ENCODE results near the gene FN1.

The FN1 gene

DNA sequence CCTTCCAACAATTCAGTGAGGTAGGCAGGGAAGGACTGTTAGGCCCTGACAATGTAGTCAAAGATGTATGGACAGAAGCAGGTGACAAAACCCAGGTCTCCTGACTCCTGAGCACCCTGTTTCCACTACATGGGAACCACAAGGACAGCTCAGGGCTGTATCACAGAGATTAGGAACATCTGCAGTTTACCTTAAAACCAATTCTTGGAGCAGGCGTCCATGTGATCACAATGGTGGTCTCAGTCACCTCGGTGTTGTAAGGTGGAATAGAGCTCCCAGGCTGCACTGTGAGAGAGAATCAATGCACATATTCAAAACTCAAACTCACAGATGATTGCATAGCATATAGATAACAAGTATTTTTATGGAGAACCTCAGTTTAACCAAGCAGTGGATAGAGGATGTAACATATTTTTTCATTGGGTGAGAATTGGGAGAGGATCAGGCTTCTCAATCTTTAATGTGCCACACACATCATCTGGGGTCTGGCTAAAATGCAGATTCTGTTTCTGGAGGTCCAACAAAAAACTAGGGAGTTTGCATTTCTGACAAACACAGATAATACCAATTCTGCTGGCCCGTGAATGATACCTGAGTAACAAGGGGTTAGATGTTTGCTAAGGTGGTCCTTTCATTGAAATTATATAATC lies 36.7 kb downstream of the FN1 start:
- DNase-seq = no peak
- Histone ChIP-seq H3K4me1 (ENCODE audit: control insufficient read depth, insufficient read depth, low read length, poor library complexity, severe bottlenecking) (no peaks in the 10 kb centered on the region), H3K27ac (ENCODE audit: insufficient read depth, low read length, poor library complexity, severe bottlenecking) (no peak overlapping the region), H3K9me3 (ENCODE audit: control insufficient read depth, low read length) (no peaks in the 10 kb centered on the region), H3K27me3 (replicated peaks; ENCODE audit: control insufficient read depth, insufficient read depth, low read length, poor library complexity, severe bottlenecking) (no peaks in the 10 kb centered on the region), H3K4me3 (ENCODE audit: insufficient read depth, low read depth, low read length, poor library complexity, severe bottlenecking) (no peak overlapping the region), H3K36me3 (ENCODE audit: control insufficient read depth, insufficient read depth, low read length) (no peaks in the 10 kb centered on the region)

DNA sequence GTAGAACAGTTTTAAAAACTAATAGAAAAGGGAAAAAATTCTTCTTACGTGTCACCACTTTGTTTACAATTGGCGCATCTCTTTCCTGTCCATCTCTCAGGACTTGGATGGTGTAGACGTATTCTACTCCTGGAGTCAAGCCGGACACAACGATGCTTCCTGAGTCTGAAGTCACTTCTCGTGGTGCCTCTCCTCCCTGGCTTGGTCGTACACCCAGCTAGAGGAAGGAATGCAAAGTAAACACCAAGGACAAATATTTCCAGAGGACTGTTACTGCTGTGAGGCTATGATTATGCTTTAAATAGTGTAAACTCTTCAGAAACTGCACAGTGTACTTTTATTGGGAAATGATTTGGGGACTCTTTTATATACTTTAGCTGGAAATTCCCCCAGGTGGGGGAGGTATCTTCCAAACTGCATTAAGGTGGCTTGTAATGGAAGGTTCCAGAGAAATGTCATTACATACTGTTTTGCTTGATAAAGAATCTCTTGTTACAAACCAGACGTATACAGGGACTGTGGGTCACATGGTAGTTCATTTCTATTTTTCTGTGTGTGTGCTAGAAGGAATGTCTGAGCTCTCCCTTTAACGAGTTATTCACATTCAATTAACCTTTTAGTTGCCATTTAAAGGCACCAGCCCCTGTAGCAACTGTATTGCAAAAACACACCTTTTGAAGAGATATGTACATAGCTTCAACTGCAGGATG lies 38.1 kb downstream of the FN1 start:
- no peak overlapping the region for H3K4me3 ChIP-seq (ENCODE audit: insufficient read depth, low read depth, low read length, poor library complexity, severe bottlenecking)
- no peaks in the 10 kb centered on the region for H3K9me3 ChIP-seq (ENCODE audit: control insufficient read depth, low read length)
- H3K27ac ChIP-seq (ENCODE audit: insufficient read depth, low read length, poor library complexity, severe bottlenecking) = no peak overlapping the region
- DNase-seq = no peak
- H3K36me3 ChIP-seq (ENCODE audit: control insufficient read depth, insufficient read depth, low read length) = no peaks in the 10 kb centered on the region
- no peaks in the 10 kb centered on the region for H3K27me3 ChIP-seq (replicated peaks; ENCODE audit: control insufficient read depth, insufficient read depth, low read length, poor library complexity, severe bottlenecking)
- no peaks in the 10 kb centered on the region for H3K4me1 ChIP-seq (ENCODE audit: control insufficient read depth, insufficient read depth, low read length, poor library complexity, severe bottlenecking)

DNA sequence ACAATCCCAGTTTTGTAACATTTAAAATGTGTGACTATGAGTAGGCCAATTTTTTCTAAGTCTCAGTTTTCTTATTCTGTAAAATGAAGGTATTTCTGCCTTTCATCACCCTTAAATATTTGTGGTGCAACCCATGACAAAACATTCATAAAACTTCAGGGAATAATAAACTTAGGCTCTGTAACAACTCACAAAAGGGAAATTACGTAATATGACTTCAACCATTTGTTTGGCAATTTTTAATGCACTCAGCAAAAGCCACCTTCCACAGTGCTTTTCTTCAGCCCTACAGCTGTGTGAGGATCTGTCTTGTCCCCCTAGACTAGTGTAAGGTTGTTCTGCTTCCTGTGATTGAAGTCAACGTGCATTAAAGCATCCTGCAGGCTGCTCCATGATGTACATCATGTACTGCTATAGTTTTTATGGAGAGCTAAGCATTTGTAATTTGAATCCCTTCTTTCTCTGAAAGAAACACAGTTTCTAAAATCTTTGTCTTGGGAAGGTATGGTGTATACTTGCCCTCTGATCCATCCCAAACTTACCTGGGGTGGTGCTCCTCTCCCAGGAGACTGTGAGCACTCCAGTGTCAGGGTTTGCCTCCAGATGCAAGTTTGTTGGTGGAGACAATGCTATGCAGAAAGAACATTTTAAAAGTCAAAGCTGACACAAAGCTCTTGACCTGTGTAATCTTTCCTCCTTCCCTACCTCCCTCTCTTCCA lies 39.1 kb downstream of the FN1 start:
- DNase-seq = no peak
- no peaks in the 10 kb centered on the region for H3K36me3 ChIP-seq (ENCODE audit: control insufficient read depth, insufficient read depth, low read length)
- no peaks in the 10 kb centered on the region for H3K9me3 ChIP-seq (ENCODE audit: control insufficient read depth, low read length)
- no peak overlapping the region for H3K27ac ChIP-seq (ENCODE audit: insufficient read depth, low read length, poor library complexity, severe bottlenecking)
- no peak overlapping the region for H3K4me3 ChIP-seq (ENCODE audit: insufficient read depth, low read depth, low read length, poor library complexity, severe bottlenecking)
- no peaks in the 10 kb centered on the region for H3K4me1 ChIP-seq (ENCODE audit: control insufficient read depth, insufficient read depth, low read length, poor library complexity, severe bottlenecking)
- H3K27me3 ChIP-seq (replicated peaks; ENCODE audit: control insufficient read depth, insufficient read depth, low read length, poor library complexity, severe bottlenecking) = no peaks in the 10 kb centered on the region

DNA sequence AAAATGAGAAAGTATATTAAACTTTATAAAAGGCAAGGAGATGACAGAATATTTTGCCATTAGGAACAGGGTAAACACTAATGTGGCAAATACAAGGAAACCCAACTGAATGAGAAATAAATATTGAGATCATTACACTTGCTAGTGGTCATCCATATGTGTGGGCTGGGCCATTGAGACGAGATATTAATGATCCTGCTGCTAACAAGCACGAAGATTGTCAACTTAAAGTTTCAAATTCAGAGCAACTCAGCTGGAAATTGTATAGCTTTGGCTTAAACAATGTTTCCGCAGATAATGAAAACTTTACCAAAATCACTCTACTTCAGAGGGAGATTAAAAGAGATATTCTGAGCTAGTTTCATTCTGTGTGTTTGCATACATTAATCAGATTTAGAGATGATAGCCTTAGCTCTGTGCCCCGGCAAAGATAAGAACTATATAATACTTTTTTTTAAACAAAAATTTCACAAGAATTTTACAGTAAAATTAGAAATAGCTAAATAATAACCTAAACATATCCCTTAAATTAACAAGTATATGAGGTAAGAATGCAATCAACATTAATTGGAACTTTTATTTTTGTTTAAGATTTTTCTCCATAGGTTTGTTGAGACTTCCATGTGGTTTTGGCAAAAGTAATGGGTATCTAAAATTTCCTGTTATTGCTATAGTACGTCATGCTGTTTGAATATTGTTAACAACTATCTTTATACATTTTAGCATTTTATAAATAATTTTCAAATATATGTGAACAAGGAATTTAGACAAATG lies 40.0 kb downstream of the FN1 start:
- Histone ChIP-seq H3K4me3 (ENCODE audit: insufficient read depth, low read depth, low read length, poor library complexity, severe bottlenecking) (no peak overlapping the region), H3K4me1 (ENCODE audit: control insufficient read depth, insufficient read depth, low read length, poor library complexity, severe bottlenecking) (no peaks in the 10 kb centered on the region), H3K27me3 (replicated peaks; ENCODE audit: control insufficient read depth, insufficient read depth, low read length, poor library complexity, severe bottlenecking) (no peaks in the 10 kb centered on the region), H3K27ac (ENCODE audit: insufficient read depth, low read length, poor library complexity, severe bottlenecking) (no peak overlapping the region), H3K9me3 (ENCODE audit: control insufficient read depth, low read length) (no peaks in the 10 kb centered on the region), H3K36me3 (ENCODE audit: control insufficient read depth, insufficient read depth, low read length) (no peaks in the 10 kb centered on the region)
- DNase-seq = no peak

DNA sequence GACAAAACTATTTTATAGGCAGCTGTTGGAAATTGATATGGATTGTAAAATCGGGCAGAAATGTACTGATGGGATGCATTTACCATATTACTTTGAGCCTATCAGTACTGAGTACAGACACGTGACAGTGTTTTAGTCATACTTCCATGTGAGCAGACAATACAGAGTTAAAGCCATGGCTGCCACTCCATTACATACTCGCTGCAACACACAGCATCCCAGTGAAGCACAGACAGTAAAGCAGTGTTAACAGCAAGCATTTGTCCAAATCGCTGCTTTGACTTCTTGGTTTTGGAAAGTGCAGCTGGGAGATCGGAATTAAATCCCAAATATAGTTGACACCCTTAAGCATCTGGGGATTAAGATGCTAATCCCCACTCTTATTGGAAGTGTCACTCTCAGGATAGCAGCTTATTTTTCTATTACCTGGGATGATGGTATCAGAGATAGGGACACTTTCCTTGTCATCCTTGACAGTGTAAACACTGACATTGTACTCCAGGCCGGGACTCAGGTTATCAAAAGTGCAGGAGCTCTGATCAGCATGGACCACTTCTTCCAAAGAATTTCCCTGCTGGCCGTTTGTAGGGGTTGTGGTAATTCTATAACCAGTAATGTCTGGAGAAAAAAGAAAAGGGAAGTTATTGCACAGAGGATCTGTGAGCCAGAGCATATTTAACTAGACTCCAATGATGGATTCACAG lies 41.6 kb downstream of the FN1 start:
- H3K4me3 ChIP-seq (ENCODE audit: insufficient read depth, low read depth, low read length, poor library complexity, severe bottlenecking) = no peak overlapping the region
- no peaks in the 10 kb centered on the region for H3K27me3 ChIP-seq (replicated peaks; ENCODE audit: control insufficient read depth, insufficient read depth, low read length, poor library complexity, severe bottlenecking)
- no peak overlapping the region for H3K27ac ChIP-seq (ENCODE audit: insufficient read depth, low read length, poor library complexity, severe bottlenecking)
- H3K4me1 ChIP-seq (ENCODE audit: control insufficient read depth, insufficient read depth, low read length, poor library complexity, severe bottlenecking) = no peaks in the 10 kb centered on the region
- DNase-seq = no peak
- H3K9me3 ChIP-seq (ENCODE audit: control insufficient read depth, low read length) = no peaks in the 10 kb centered on the region
- no peaks in the 10 kb centered on the region for H3K36me3 ChIP-seq (ENCODE audit: control insufficient read depth, insufficient read depth, low read length)

DNA sequence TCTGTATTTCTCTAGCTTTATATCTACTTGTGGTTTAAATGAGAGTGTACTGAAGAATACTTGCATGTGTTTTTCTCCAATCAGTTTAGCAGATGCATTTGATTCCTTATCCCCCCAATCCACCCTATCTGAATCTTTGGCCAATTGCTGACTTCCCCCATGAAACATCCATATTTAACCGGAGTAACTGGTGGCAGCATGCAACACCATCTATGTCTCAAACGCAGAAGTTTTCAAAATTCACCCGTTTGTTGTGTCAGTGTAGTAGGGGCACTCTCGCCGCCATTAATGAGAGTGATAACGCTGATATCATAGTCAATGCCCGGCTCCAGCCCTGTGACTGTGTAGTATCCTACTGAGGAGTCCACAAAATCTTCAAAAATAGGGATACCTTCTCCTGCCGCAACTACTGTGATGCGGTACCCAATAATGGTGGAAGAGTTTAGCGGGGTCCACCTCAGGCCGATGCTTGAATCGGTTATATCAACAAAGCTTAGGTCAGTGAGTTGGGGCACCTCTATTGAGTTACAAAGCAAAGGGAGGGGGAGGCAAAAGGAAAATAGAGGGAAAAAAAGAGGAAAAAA lies 43.1 kb downstream of the FN1 start:
- Histone ChIP-seq H3K27me3 (replicated peaks; ENCODE audit: control insufficient read depth, insufficient read depth, low read length, poor library complexity, severe bottlenecking) (no peaks in the 10 kb centered on the region), H3K4me3 (ENCODE audit: insufficient read depth, low read depth, low read length, poor library complexity, severe bottlenecking) (no peak overlapping the region), H3K4me1 (ENCODE audit: control insufficient read depth, insufficient read depth, low read length, poor library complexity, severe bottlenecking) (no peaks in the 10 kb centered on the region), H3K27ac (ENCODE audit: insufficient read depth, low read length, poor library complexity, severe bottlenecking) (no peak overlapping the region), H3K9me3 (ENCODE audit: control insufficient read depth, low read length) (no peaks in the 10 kb centered on the region), H3K36me3 (ENCODE audit: control insufficient read depth, insufficient read depth, low read length) (no peaks in the 10 kb centered on the region)
- no peak for DNase-seq

DNA sequence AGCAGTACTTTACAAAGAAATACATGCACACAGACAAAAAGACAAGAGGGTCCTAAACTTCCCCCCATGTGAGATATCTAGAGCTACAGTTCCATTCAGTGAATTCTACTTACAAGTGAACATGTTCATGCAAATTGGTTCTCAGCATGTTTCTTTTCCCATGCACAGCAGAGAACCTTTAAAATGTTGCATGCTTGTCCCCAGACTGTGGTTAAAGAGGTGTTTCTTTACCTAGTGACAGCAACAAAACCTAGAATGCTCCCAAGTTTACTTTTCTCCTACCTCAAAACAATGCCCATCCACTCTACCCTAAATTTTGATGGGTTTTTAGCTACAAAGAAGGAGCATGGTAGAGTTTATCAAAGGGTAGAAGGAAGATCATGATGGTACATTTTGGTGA lies 43.7 kb downstream of the FN1 start:
- no peaks in the 10 kb centered on the region for H3K4me1 ChIP-seq (ENCODE audit: control insufficient read depth, insufficient read depth, low read length, poor library complexity, severe bottlenecking)
- H3K27me3 ChIP-seq (replicated peaks; ENCODE audit: control insufficient read depth, insufficient read depth, low read length, poor library complexity, severe bottlenecking) = no peaks in the 10 kb centered on the region
- no peak overlapping the region for H3K27ac ChIP-seq (ENCODE audit: insufficient read depth, low read length, poor library complexity, severe bottlenecking)
- H3K36me3 ChIP-seq (ENCODE audit: control insufficient read depth, insufficient read depth, low read length) = no peaks in the 10 kb centered on the region
- no peak for DNase-seq
- no peak overlapping the region for H3K4me3 ChIP-seq (ENCODE audit: insufficient read depth, low read depth, low read length, poor library complexity, severe bottlenecking)
- H3K9me3 ChIP-seq (ENCODE audit: control insufficient read depth, low read length) = no peaks in the 10 kb centered on the region

DNA sequence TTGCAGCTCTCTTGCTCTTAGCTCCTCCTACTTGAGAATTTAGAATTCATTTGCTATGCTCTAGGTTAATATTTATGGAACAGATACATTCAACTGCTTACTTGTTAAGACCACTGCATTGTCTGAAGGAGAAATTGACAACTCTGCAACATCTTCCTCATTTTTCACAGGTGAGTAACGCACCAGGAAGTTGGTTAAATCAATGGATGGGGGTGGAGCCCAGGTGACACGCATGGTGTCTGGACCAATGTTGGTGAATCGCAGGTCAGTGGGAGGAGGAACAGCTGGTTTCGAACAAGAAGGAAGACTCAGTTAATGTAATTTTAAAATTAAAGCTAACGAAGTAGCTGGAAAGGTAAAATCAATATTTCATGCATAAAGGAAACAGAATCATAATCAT lies 44.3 kb downstream of the FN1 start:
- no peaks in the 10 kb centered on the region for H3K27me3 ChIP-seq (replicated peaks; ENCODE audit: control insufficient read depth, insufficient read depth, low read length, poor library complexity, severe bottlenecking)
- no peaks in the 10 kb centered on the region for H3K4me1 ChIP-seq (ENCODE audit: control insufficient read depth, insufficient read depth, low read length, poor library complexity, severe bottlenecking)
- no peak for DNase-seq
- H3K27ac ChIP-seq (ENCODE audit: insufficient read depth, low read length, poor library complexity, severe bottlenecking) = no peak overlapping the region
- no peak overlapping the region for H3K4me3 ChIP-seq (ENCODE audit: insufficient read depth, low read depth, low read length, poor library complexity, severe bottlenecking)
- H3K36me3 ChIP-seq (ENCODE audit: control insufficient read depth, insufficient read depth, low read length) = no peaks in the 10 kb centered on the region
- no peaks in the 10 kb centered on the region for H3K9me3 ChIP-seq (ENCODE audit: control insufficient read depth, low read length)

DNA sequence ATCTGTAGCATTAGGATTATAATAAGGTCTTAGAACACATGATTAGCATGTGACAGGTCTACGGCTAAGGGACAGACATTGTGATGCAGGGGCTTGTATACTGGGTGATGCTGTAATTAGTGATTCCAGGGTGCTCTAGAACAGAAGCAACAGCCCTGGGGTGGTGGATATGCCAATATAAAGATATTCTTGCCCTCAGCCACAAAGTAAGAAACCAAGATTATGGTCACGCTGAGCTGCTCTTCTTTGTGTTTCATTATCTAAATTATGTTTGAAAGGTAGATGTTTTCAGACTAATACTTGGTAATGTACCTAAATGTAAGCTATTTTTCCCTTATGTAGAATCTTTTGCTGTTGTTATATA lies 45.3 kb downstream of the FN1 start:
- no peak for DNase-seq
- no peaks in the 10 kb centered on the region for H3K36me3 ChIP-seq (ENCODE audit: control insufficient read depth, insufficient read depth, low read length)
- H3K9me3 ChIP-seq (ENCODE audit: control insufficient read depth, low read length) = no peaks in the 10 kb centered on the region
- H3K27me3 ChIP-seq (replicated peaks; ENCODE audit: control insufficient read depth, insufficient read depth, low read length, poor library complexity, severe bottlenecking) = no peaks in the 10 kb centered on the region
- H3K4me3 ChIP-seq (ENCODE audit: insufficient read depth, low read depth, low read length, poor library complexity, severe bottlenecking) = no peak overlapping the region
- H3K27ac ChIP-seq (ENCODE audit: insufficient read depth, low read length, poor library complexity, severe bottlenecking) = no peak overlapping the region
- H3K4me1 ChIP-seq (ENCODE audit: control insufficient read depth, insufficient read depth, low read length, poor library complexity, severe bottlenecking) = no peaks in the 10 kb centered on the region
